Stomach (tissue), 9 donors: ENCODE results near the gene FOXD4L3. TPM values are rescaled to one million over a fixed set of nuclear protein-coding genes. Genes with fewer than 3 reads are reported as not detected.
A peak's percentile ranks its signal among the peaks of the same experiment; 100 is the strongest.
"Not testable (repeated sequence)": the region's sequence is repeated elsewhere in the genome, so short reads cannot be mapped to it uniquely, and the experiment has no call there.

Source experiments
- DNase-seq, 2 donors: peaks; one replicate each; pipeline versions ENCODE4 v3.0.0 to v3.0.0-alpha.2; 2013 to 2019
- H3K27ac ChIP-seq, 5 donors: fragments of 200-600 bp in 4 of 5; sonication (generic) in 4 of 5; one replicate each; pipeline ENCODE4 v1.5.1; 2013 to 2019; ENCODE audit warnings: mild to moderate bottlenecking in 1 of 5, moderate library complexity in 1 of 5
- H3K27me3 ChIP-seq, 3 donors: fragments of 200-600 bp; sonication (generic); one replicate each; pipeline ENCODE4 v1.5.1; 2017 to 2019; ENCODE audit warnings: mixed run types in 1 of 3
- H3K36me3 ChIP-seq, 4 donors: fragments of 200-600 bp; sonication (generic); 1 replicate in 3 of 4; 2 replicates in 1 of 4; pipeline ENCODE4 v1.5.1; 2016 to 2019
- H3K4me1 ChIP-seq, 4 donors: fragments of 200-600 bp; sonication (generic); one replicate each; pipeline ENCODE4 v1.5.1; 2016 to 2019
- H3K4me3 ChIP-seq, 4 donors: fragments of 200-600 bp; sonication (generic) in 3 of 4; one replicate each; pipeline ENCODE4 v1.5.1; 2016 to 2019; ENCODE audit warnings: mild to moderate bottlenecking in 1 of 4
- H3K9me3 ChIP-seq, 4 donors: fragments of 200-600 bp; sonication (generic); one replicate each; pipeline ENCODE4 v1.5.1; 2016 to 2019
- WGBS, 5 donors: extraction: QIAGEN DNeasy Blood & Tissue Kit in 3 of 5; methylation state at CpG; one replicate each; pipeline versions ENCODE4 v1.1.5 to v1.1.7; 2013 to 2018; 5-methylcytosine and 5-hydroxymethylcytosine counted together
- intact Hi-C: fragments of 100-400 bp; cut with DNase I; formaldehyde crosslinking; loops from one replicate; pipeline ENCODE4 v1.15.1; 2023; ENCODE audit warnings: low total_unique reads
- polyA plus RNA-seq, 3 donors: library from polyadenylated mRNA; stranded (reverse); fragments of 200-250 nt; gene quantifications; one replicate each; pipeline ENCODE4 v1.2.3, GENCODE V29; 2013
- total RNA-seq, 5 donors: library from RNA; depleted of rRNA; stranded (reverse); fragments of >200 nt; gene quantifications; one replicate each; pipeline versions ENCODE4 v1.1.0 to v1.2.3, GENCODE V29; 2014 to 2016
- TF ChIP-seq, protein P1 (sequence below), 7 experiments: fragments of 450-650 bp in 4 of 7; fragments of 200-600 bp in 3 of 7; sonication (generic) in 3 of 7; IDR thresholded peaks; one replicate each; pipeline ENCODE4 v1.5.1; 2016 to 2019; ENCODE audit warnings: antibody characterized with exemption in 7 of 7, control low read depth in 2 of 7, mild to moderate bottlenecking in 1 of 7
- donor health status: healthy with polysubstance abuse.
- donor health status: Bipolar disorder and iron deficiency.
- donor health status: healthy.

Gene FOXD4L3
- total and polyA plus RNA-seq, 8 donors = not detected

DNA sequence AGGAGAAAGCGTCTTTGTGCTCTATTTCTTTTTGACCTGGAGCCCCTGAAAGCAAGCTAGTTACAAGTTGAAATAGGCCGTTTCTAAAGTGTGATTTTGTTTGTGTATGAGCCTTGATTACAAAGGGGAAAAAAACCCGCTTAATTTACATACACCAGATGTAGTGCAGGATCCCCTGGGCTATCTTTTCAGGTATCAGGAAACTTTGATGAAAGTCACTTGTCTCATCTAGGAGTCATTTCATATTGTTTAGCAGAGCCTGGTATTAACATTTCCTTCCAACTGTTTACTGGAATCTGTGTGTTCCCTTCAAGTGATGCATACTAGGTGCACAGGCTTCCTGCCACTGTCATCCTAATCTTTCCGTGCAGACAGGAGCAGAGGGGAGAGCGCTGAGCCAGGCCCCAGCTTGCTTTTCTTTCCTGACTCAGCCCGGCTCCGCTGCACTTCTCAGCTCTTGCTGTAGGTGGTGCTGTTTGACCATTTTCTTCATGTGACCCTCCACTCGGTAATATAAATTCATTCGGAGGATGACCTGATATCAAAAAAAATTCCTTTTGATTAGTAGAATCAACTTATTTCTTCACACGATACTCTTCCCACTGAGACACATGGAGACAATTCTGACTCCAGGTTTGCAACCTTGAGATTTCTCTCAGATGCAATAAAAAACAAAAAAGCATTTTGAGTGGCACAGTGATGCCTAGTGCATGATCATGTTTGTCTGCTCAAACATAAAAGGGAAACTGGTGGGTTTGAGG is 39.8 kb downstream of the FOXD4L3 start:
- WGBS, 5 donors = 9 to 20% (median 12%) methylated on average over 4 to 7 of the region's 10 CpGs
- H3K27me3 ChIP-seq, H3K9me3 ChIP-seq, H3K4me1 ChIP-seq, H3K4me3 ChIP-seq, H3K27ac ChIP-seq, H3K36me3 ChIP-seq, intact Hi-C loops, DNase-seq: not testable (repeated sequence)
- TF ChIP-seq, protein P1, sequence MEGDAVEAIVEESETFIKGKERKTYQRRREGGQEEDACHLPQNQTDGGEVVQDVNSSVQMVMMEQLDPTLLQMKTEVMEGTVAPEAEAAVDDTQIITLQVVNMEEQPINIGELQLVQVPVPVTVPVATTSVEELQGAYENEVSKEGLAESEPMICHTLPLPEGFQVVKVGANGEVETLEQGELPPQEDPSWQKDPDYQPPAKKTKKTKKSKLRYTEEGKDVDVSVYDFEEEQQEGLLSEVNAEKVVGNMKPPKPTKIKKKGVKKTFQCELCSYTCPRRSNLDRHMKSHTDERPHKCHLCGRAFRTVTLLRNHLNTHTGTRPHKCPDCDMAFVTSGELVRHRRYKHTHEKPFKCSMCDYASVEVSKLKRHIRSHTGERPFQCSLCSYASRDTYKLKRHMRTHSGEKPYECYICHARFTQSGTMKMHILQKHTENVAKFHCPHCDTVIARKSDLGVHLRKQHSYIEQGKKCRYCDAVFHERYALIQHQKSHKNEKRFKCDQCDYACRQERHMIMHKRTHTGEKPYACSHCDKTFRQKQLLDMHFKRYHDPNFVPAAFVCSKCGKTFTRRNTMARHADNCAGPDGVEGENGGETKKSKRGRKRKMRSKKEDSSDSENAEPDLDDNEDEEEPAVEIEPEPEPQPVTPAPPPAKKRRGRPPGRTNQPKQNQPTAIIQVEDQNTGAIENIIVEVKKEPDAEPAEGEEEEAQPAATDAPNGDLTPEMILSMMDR (IDR thresholded peaks at IDR 0.05) = peak in 3 of 7 experiments; percentile 5 to 45 (median 5)

DNA sequence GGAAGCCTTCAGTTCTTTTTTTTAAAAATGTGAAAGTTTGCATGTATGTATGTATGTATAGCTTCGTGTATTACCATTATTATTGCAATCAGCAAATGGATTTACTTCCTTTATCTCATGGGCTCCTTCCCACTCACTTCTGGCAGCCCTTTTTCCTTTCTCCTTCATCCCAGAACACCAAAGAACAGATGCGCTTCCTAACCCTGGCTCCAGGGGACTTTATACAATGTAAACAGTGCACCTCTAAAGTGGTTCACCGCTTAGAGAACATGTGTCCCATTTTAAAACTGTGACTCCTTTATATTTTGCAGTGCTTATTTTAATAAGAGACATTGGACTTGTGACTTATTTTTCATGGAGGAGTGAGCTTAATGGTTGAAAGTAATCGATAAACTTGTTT is 40.6 kb downstream of the FOXD4L3 start:
- H3K27me3 ChIP-seq, H3K4me1 ChIP-seq, H3K4me3 ChIP-seq, DNase-seq, H3K9me3 ChIP-seq, intact Hi-C loops, H3K27ac ChIP-seq, H3K36me3 ChIP-seq: not testable (repeated sequence)
- WGBS, 5 donors = 58 to 76% (median 64%) methylated on average over 3 of the region's 4 CpGs

DNA sequence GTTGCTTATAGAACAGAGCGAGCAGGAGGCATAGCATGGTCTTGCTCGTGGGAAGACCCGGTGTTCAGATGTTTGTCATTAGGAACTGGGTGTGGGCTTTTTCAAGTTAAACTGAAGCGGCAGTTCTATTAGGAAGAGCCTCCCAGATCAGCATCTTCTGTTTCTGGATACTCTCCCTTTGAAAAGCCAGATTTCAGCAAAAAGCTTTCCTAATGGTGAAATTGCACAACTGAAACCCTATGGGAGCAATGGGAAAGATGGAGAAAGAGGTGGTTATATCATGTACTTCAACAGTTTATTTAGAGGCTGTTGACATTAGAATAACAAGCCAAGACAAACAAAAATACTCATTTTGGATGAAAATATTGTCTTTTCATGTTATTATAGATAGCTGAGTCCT is 41.3 kb downstream of the FOXD4L3 start:
- 49 to 70% (median 63%) methylated on average over 3 of the region's 4 CpGs for WGBS, 5 donors
- intact Hi-C loops = not testable (repeated sequence)

DNA sequence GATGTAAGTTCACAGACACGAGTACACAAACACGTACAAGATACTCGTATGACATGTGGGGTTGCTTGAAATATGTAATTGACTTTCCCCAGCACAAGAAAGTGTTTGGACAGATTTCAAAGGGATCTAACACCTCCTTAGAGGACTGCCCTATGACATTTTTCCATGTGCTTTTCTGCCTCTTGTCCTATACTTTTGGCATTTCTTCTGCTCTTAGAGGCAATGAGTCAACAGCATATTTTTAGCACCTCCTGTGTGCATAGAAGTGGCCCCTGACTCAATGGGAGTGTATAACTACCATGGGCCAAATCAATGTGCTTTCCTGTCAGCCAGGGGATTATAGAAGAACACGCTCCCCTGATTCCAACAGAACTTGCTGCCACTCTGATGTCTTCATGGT is 49.0 kb downstream of the FOXD4L3 start:
- H3K27me3 ChIP-seq, intact Hi-C loops, H3K36me3 ChIP-seq, H3K4me3 ChIP-seq, H3K9me3 ChIP-seq, DNase-seq, H3K27ac ChIP-seq, H3K4me1 ChIP-seq: not testable (repeated sequence)
- 74 to 80% (median 76%) methylated on average over 4 of the region's 4 CpGs for WGBS, 5 donors

More for the DNA sequence above, 41.3 kb downstream of the FOXD4L3 start:
- peak in 1 of 2 donors; percentile 9 for DNase-seq
- not testable (repeated sequence) for H3K27ac ChIP-seq, H3K9me3 ChIP-seq, H3K36me3 ChIP-seq, H3K27me3 ChIP-seq, H3K4me1 ChIP-seq, H3K4me3 ChIP-seq

Other genes starting within 250 kb of the FOXD4L3 start
- gene ZNG1C, start 60.9 kb upstream of the FOXD4L3 start, total RNA-seq = 10 to 100 TPM in 3 of 5 donors, 1 to 10 TPM in 2; 4.1 to 49.6 (median 13.0) TPM
- gene ZNG1C, start 60.9 kb upstream of the FOXD4L3 start, polyA plus RNA-seq = 1 to 10 TPM; 6.3 to 9.1 (median 6.4) TPM
- gene PGM5, start 53.7 kb downstream of the FOXD4L3 start, total RNA-seq = 100 to 1,000 TPM in 3 of 5 donors, 10 to 100 TPM in 2; 33.9 to 145 (median 104) TPM
- 10 to 100 TPM; 10.6 to 51.7 (median 11.9) TPM for gene PGM5, start 53.7 kb downstream of the FOXD4L3 start, polyA plus RNA-seq
- not detected for gene TMEM252, start 238.0 kb downstream of the FOXD4L3 start, total RNA-seq
- gene TMEM252, start 238.0 kb downstream of the FOXD4L3 start, polyA plus RNA-seq = not detected